ENCODE measurements around the gene OMP.

The OMP gene

DNA sequence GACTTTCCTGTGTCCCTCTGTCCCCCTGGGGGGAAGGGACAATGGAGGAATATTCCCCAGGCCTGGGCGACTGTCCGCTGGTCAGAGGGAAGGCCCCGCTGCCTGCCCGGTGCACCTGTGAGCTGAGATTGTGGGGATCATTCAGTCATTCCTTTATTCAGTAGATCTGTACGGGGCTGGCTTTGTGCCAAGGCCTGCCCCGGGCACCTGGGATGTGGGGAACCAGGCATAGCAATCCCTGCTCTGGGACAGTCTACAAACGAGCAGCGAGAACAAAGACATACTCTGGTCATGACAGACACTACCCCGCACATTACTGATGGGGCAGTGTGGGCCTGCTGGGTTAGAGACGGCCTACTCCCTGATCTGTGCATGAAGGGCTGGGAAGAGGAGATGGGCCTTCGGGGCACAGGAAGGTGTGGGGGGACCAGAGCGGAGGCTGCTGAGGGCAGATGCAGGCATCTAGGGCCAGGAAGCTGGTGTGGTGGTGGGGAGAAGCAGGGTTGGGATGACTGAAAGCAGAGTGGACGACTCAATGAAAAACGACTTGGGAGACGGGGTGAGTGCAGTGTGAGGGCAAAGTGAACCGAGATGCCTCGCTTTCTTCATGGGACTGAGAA is 23.6 kb downstream of the OMP start:
- no peak for DNase-seq

DNA sequence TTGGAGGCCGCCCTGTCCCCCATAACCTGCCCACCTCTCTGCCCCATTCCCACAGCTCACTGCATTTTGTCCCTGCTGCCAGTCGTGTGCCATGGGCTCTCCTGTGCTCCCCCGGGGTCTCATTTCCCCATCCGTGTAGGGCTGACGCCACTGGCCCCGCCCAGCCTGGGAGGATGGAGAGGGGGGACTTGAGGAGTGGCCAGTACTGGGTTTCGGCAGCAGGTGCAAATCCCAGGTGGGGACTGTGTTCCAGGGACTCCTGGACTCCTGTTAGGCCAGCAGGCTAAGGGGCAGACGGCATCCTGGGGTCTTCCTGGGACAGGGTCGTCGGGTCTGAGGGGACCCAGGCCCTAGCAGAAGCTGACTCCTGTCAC is 24.2 kb downstream of the OMP start:
- DNase-seq, result no peak

DNA sequence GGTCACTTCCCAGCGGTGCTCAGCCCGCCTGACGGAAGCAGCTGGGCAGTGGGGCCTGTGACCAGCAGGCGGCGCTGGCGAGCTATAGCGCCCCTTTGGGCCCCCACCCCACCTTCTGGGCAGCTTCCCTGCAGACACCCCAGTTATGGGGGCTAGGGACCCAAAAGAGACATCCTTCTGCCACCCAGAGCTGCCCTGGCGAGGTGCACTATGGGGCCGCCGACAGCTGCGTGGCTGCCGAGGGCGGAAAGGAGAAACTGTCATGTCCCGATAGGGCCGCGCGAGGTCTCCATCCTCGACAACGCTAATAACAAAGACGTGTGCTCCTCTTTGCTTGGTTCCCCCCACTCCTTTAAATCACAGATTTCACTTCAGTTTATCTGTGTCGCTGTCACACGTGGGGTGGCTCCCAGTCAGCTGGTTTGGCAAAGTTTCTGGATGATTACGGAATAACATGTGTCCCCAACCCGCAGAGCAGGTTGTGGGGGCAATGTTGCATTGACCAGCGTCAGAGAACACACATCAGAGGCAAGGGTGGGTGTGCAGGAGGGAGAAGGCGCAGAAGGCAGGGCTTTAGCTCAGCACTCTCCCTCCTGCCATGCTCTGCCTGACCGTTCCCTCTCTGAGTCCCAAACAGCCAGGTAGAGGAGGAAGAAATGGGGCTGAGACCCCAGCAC is 24.7 kb downstream of the OMP start:
- peak; percentile 66 for DNase-seq

DNA sequence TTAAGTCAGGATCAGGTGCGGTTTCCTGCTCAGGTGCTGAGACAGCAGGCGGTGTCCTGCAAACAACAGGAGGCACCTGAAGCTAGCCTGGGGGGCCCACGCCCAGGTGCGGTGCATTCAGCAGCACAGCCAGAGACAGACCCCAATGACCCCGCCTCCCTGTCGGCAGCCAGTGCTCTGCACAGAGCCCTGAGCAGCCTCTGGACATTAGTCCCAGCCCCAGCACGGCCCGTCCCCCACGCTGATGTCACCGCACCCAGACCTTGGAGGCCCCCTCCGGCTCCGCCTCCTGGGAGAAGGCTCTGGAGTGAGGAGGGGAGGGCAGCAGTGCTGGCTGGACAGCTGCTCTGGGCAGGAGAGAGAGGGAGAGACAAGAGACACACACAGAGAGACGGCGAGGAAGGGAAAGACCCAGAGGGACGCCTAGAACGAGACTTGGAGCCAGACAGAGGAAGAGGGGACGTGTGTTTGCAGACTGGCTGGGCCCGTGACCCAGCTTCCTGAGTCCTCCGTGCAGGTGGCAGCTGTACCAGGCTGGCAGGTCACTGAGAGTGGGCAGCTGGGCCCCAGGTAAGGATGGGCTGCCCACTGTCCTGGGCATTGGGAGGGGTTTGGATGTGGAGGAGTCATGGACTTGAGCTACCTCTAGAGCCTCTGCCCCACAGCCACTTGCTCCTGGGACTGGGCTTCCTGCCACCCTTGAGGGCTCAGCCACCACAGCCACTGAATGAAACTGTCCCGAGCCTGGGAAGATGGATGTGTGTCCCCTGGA is 25.5 kb downstream of the OMP start, which contains the start of gene MYO7A:
Gene MYO7A (plus strand): TSS at position 327 of the 772 bp plus-strand sequence. CDS start 2,389 bp downstream, outside the sequence.
- DNase-seq, result peak; percentile 70

DNA sequence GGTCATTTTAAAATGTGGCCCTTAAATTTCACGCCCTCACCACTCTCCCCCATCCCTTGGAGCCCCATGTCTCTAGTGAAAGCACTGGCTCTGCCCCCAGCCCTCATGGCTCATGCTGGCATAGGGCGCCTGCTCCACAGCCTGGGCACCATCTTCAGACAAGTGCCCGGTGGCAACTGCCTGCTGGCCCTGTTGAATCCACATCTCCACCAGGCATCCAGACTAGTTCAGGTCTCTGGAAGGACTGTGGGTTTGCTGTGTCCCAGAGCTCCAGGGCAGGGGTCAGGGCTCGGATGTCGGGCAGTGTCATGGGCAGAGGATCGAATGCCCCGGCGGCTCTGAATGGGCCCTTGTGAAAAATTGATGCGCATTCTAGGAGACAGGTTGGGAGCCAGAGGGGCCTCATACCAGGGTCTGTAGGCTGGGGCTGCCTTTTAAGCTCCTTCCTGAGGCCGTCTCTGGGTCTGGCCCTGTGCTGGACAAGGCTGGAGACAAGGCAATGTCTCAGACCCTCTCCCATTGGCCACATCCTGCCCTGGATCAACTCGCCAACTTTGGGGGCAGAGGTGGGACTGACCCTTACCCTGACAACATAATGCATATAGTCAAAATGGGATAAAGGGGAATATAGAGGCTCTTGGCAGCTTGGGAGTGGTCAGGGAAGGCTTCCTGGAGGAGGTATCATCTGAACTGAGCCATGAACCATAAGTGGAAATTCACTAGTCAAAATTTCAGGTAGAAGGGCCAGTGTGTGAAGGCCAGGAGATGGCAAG is 26.6 kb downstream of the OMP start:
- no peak for DNase-seq

DNA sequence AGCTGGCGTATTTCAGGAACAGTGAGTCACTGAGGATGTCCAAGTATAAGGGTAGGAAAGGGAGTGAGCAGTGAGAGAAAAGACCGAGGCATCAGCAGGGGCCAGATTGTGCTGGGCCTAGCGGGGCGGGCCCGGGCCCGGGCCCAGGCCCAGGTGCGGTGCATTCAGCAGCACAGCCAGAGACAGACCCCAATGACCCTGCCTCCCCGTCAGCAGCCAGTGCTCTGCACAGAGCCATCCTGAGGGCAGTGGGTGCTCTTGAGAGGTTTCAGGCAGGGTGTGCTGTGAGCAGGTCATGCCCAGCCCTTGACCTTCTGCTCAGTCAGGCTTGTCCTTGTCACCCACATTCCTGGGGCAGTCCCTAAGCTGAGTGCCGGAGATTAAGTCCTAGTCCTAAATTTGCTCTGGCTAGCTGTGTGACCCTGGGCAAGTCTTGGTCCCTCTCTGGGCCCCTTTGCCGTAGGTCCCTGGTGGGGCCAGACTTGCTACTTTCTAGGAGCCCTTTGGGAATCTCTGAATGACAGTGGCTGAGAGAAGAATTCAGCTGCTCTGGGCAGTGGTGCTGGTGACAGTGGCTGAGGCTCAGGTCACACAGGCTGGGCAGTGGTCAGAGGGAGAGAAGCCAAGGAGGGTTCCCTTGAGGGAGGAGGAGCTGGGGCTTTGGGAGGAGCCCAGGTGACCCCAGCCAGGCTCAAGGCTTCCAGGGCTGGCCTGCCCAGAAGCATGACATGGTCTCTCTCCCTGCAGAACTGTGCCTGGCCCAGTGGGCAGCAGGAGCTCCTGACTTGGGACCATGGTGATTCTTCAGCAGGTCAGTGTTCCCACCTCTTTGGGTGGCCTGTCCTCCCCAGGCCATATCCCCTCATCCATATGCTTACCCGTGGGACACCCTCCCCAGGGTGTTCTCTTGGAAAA is 27.5 kb downstream of the OMP start:
- DNase-seq, result no peak

DNA sequence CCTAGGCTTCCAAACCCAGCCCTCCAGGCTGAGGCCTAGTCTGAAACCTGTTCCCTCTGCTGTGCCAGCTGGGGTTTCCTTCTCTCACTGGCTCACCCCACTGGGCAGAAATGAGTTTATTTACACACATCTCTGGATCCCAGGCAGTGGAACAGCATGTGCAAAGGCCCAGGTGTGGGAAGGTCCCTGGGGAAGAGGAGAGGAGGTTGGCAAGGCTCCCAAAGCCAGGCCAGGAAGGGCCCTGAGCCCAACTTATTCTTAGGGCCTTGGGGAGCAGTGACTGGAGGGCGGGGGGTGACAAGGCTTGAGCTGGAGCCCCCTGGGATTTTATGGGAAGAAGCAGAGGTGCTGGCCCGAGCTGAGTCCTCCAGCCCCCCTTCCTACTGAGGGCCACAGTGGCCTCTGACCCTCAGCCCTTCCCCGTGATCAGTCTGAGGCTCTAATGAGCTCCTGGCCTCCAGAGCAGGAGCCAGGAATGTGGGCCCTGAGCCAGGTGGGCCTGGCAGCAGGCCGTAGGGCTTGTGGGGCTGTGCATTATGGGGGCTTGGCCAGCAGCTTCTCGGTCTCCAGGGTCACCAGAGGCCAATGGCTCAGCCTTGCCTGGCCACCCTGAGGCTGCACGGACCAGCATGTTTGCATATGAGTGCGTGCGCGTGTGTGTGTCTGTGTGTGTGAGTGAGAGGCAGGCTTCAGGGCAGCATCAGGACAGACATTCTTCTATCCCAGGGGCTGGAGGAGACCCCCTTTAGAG is 28.3 kb downstream of the OMP start:
- DNase-seq, result no peak

DNA sequence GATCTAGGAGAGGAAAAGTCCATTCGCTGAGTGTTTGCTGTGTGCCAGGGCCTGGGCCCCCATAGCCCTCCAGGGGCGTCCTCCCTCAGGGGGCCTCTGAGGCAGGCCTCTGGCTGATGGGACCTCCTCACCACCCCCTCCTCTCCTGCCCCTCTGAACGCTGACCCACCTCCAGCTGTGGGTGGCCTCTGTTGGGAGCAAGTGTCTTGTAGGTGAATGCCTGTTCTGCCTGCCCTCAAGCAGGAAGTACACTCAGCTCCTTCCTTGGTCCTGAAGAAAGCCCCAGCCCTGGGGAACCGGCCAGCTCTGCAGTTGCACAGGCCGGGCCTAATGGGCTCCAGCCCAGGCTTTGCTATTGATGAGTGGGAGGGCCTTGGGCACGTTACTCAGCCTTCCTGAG is 28.9 kb downstream of the OMP start:
- DNase-seq, result no peak

DNA sequence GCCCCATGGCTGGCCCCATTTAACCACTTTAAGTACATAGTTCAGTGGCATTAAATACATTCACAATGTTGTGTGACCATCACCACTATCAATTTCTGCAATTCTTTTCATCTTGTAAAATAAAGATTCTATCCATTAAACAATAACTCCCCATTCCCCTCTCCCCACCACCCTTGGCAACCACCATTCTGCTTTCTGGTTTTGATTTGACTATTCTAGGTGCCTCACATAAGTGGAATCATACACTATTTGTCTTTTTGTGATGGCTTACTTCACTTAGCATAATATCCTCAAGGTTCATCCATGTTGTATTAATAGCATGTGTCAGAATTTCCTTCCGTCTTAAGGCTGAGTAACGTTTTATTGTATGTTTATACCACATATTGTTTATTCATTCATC is 32.4 kb downstream of the OMP start:
- no peak for DNase-seq

DNA sequence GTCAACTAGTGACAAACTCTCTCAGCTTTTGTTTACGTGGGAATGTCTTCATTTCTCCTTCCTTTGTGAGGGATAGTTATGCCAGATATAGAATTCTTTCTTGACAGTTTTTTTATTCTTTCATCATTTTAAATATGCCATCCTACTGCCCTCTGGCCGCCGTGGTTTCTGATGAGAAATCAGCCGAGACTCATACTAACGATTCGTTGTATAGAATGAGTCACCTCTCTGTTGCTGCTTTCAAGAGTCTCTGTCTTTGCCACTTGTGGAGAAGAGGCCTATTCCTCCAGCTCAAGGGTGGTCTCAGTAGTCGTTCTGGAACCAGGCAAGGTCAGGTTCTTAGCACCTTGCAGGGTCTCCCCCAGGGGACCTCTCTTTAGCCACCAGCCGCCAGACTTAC is 33.4 kb downstream of the OMP start:
- DNase-seq, result no peak

DNA sequence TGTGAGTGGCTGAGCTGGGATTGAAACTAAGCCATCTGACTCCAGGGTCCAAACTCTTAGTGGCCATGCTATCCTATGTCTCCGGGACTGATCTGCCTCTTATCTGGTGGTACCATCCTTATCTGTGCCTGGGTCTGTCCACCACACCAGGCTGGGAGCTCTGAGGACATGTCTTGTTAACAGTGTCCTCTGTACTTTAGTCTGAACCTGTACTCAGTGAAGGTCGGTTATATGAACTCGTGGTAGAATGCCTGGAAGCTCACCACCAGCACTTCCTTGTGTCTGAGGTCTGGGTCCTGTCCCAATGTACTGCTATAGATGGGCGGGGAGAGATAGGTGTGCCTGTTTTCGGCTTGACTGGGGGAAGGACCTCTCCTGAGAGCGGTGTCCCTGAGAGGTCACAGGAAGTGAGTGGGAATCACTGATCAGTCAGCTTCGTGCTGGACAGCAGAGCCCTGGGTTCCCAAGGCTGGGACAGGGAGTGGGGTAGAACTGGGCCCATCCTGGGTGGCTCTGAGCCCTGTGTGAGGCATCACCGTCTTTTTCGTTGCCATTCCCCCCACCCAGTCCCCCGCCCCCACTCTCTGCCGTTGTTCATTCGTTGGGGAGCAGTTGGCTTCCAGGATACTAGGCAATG is 34.3 kb downstream of the OMP start:
- no peak for DNase-seq

DNA sequence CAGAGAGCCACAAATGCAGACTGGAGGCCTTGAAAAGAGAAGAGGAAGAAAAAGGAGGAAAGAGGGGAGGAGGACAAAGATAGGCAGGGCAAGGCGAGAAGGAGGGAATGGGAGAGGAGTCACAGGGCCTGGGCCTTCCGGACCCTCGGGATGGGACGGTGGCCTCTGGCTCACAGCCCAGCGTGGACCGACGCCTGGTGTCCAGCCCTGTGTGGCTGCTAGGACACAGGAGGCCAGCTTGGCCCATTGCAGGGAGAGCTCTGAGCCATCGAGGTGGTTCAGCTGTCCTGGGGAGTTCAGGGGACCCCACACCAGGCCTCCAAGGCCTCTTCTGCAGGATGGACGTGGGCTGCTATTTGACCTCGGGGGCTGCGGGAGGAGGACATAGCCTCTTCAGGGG is 34.8 kb downstream of the OMP start:
- DNase-seq, result no peak

DNA sequence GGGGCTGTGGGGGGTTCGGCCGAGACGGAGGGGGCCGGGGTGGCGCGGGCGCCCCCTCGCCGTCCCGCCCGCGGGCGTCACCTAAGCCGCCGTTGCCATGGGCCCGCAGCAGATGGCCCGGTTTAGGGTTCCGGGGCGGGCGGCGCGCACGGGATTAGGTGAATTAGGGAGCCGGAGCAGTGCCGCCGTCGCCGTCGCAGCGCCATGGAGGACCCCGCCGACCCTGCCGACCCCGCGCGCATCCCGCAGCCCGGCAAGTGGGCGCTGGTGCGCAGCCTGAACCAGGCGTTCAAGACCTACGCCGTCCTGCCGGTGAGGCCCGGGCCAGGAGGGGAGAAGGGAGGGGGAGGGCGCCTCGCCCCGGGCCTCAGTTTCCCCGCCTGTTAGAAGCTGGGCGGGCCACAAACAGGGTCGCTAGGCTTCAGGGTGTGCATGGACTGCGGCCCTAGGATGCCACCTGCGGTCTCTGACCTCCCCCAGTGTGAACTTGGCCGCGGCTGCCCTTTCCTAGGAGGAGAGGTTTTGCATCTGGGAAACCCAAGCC is 35.5 kb downstream of the OMP start:
- no peak for DNase-seq

DNA sequence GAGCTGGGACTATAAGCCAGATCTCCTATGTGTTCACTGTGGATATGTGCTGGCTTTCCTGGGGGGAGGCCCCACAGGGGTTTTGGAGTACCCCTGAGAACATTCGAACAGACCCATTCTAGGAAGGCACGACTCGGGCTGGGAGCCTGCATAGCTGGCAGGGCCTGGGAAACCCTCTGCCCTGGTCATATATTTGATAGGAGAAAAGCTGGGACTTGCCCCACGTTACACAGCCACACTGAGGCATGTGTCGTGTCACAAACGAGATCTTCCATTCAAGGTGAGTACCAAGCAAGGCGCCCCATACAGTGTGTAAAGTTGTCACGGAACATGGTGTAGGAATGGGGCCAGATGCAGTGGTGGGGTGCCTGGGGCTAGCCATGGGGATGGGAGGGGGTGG is 36.6 kb downstream of the OMP start:
- DNase-seq, result no peak

DNA sequence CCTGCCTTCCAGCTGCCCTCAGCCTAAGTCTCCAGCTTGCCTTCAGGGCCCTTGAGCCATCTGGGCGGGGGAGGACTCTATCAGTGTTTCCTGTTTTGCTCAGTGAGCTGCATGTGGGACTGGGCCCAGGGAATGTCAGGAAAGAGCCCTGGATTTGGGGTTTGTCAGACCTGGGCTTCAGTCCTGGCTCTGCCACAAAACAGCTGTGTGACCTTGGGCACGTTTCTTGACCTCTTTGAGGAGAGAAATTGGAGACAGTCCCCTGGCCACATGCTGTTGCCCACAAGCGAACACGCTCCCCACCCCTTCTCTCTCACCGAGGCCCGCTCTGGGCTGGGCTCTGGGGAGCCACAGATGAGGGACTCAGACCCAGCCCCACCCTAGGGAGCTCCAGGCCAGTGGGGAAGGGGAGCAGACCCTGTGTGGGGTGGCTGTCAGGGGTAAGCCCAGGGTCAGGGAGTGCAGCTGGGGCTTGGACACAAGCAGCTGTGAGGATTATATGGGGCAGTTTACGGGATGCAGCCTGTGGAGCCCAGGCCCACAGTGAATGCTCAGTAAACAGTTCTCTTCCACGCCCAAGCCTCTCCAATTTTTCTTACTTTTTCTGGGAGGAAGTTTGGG is 37.7 kb downstream of the OMP start:
- no peak for DNase-seq

DNA sequence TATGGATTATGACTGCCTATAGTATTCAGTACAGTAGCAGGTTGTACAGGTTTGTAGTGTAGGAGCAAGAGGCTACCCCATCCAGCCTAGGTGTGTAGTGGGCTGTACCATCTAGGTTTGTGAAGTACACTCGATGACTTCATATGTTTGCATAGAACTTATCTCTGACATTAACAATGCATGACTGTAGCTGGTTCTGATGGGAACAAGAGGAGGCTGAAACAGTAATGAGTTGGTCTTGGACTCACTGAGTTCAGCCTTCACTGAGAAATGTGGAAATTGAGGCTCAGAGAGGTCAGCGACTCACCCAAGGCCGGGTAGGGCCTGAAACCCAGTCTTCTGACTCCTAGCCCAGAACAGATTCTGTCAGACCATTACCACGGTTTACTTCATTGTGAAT is 38.4 kb downstream of the OMP start:
- no peak for DNase-seq

DNA sequence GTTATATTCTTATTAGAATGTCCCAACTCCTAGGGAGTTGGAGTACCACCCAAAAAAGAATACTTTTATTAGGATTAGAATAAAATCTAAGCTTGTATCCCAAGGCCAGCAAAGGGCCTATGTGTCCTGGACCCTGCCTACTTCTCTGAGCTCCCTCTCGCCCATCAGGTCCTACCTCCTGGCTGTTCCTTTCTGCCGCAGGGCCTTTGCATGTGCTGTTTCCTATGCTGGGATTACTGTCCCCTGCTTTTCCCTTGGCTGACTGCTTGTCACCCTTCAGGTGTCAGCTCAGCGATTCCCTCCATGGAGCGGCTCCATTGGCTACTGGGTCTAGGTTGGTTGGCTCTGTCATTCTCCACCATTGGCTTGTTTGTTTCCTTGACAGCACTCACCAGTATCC is 38.8 kb downstream of the OMP start:
- DNase-seq, result no peak

DNA sequence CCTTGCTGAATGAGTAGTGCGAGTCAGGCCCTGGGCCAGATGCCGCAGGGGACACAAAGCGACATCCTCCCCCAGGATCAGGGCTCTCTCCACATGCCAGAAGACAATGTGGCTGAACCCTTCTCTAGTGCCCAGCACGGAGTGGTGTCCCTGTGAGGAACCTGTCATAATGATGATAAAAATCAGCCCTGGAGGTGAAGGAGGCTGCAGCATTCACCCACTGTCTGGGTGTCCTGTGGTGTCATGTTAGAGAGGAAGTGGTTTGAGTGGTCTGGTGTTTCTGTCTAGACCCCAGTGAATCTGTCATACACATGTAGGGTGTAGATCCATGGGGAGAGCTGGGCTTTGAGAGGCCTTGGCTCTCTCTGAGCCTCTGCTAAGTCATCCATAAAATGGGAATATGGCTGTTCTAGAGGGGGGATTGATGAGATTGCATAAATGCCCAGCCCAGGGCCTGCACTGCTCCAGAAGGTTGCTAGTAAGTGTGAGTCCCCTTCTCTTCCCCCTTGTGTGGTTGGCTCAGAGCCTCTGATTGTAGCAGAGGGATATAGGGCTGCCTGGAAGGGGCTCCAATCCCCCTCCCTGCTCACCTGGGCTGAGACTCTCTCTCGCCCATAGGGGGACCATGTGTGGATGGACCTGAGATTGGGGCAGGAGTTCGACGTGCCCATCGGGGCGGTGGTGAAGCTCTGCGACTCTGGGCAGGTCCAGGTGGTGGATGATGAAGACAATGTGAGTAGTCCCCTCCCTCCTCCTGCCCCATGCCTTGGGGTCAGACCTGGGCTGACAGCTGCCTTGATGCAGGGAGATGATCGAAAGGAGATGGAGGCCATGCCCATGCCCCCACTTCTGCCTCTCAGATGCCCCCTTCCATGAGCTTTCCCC is 39.7 kb downstream of the OMP start:
- DNase-seq, result no peak

DNA sequence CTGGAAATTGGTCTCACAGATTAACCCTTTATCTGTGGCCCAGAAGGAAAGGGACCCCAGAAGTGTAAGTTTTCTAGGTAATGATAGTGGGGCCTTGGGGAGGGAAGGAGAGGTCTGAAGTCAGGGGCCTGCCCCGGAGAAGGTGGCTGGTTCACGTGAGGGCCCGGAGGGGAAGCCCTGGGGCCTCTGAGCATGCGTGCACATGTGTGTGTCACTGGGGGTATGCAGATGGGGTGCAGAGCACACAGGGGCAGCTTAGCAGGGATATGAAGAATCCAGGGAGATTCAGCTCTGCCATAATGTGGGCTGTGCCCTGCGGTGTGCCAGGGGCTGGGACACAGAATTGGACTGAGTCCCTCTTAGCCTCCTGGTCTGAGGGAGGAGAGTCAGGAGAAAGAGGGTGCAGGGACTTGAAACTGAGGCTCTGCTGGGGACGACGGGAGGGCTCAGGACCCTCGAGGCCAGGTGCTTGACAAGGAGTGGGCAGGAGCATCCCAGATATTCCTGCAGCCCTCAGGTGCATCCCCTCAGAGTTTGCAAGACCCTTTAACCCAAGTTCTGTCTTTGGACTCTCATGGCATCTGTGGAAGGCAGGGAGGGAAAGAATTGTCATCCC is 40.9 kb downstream of the OMP start:
- DNase-seq, result no peak
